ENCODE measurements around the gene NPRL2.

The NPRL2 gene

DNA sequence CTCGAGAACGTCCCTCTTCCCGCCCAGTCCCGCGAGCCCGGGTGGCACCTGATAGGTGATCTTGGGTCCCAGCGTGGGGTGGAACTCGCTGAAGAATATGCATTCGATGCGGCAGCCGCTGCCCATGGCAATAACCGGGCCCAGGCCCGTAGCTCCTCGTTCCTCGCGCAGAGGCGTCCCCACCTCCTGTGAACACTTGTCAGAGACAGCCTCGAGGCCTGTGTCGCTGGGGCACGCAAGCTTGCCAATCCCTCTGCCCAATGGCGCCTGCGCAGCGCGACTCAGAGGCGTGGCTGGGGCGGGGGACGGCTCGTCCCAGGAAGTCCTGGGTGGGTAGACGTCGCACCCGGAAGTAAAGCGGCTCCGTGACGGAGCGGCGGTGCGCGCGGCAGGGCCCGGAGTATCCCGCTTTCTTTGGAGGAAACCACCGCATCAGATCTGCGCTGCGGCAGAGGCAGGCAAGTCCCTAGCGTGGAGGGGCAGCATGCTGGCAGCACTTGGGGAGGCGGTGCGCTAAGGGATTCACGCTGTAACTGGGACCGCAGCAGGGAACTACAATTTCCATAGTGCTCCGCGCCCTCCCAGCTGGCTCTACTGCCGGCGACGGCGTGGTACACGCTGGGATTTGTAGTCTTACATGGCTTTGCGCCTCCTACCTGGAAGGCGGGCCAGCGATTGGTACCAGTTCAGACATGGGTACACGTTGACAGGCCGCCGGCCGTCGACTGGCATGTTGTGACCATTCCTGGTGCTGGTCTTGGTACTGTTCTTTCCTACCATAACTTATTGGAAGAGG, at the start of gene NPRL2, which contains the start of gene CYB561D2:
Gene NPRL2, minus strand, starts transcription at position 249 of the 796 bp plus-strand sequence. Its CDS starts 123 bp downstream, at position 126.
Gene CYB561D2, plus strand, starts transcription at position 336 of the 796 bp plus-strand sequence. CDS start 572 bp downstream, outside the sequence.
- DNase-seq: peak; percentile 99

DNA sequence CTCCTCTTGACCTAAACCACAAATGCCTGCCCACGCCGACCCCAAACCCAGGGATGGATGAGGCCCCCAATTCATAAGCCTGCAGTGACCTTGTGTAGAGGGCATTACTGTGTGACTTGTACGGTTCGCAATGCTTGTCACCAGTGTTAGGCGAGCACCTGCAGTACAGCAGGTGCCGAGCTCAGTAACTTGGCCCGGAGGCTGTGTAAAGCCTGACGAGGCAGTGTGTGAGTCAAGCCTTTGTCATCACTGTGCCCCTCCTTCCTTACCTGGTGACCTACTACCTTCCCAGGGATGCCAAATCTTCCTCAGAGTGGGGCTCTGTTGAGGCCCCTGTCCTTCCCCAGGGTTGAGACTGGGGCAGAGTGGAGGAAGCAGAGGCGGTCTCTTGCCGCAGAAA, 45.9 kb upstream of the NPRL2 start:
- DNase-seq: no peak

DNA sequence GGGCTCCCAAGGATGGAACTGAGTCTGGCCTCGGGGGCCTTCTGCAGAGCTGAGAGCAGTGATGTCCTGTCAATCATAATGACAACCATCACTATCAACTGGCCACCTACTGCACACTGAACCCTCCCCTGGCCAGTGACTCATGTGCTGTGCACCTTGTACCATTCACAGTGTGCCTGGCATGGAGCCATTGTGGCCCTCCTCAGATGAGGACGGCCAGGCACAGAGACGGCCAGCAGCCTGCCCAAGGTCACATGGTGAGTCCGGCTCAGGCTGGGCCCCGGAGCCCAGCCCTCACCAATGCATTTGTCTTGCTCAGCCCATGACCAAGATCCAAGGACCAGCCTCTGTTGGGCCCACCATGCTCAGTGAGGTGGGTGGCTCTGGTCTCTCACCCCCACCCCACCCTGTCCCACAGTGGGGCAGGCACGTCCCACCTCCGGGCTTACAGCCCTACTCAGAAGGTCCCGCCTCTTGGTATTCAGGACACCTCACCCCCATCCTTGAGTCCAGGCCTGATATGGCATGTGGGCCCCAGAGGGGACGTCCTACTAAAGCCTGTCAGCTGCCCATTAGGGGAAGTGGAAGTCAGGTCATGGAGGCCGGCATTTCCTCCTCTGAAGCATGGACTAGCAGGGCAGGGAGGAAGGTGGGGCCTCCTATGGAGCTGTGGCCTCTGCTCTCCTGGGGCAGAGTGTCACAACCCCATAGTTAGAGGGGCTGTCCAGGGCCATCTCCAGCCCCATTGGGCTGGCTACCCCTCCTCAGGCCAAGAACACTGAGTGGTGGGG, 44.7 kb upstream of the NPRL2 start:
- no peak for DNase-seq

DNA sequence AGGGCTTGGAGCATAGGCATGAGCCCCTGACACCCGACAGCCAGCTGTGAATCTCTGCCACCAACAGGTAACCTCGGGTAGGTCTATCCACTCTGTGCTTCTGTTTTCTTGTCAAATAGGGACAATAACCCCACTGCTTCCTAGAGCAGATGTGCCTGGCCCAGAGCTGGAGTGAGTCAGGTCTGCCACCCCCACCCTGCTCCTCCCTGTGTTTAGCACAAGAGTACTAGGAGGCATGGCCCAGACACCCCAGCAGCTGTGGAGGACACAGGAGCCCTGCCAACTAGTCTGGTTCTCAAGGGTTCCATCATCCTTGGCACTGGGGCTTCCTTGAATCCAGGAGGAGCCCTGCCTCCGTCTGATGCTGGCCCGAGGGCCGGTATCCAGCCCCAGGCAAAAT, 42.5 kb upstream of the NPRL2 start:
- no peak for DNase-seq

GRCh38 chr3:50392101-50392715, 41.6 kb upstream of the NPRL2 start:
- DNase-seq: no peak

GRCh38 chr3:50390508-50391224, 40.1 kb upstream of the NPRL2 start:
- no peak for DNase-seq

DNA sequence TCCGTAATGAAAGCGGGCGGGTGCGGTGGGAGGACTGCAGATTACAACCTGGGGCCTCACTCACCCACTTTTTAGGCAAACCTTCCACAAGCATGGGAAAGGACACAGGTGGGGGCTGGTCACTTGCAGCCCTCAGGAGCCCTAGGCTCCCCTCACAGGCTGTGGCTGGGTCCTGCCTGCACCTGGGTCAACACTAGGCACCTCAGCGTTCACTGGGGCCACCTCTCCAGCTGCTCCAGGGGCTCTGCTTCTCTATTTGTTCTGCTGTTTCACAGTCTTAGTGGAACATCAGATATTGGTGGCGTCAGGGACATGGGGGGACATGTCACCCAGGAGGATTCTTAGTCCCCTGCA, 38.8 kb upstream of the NPRL2 start:
- no peak for DNase-seq

DNA sequence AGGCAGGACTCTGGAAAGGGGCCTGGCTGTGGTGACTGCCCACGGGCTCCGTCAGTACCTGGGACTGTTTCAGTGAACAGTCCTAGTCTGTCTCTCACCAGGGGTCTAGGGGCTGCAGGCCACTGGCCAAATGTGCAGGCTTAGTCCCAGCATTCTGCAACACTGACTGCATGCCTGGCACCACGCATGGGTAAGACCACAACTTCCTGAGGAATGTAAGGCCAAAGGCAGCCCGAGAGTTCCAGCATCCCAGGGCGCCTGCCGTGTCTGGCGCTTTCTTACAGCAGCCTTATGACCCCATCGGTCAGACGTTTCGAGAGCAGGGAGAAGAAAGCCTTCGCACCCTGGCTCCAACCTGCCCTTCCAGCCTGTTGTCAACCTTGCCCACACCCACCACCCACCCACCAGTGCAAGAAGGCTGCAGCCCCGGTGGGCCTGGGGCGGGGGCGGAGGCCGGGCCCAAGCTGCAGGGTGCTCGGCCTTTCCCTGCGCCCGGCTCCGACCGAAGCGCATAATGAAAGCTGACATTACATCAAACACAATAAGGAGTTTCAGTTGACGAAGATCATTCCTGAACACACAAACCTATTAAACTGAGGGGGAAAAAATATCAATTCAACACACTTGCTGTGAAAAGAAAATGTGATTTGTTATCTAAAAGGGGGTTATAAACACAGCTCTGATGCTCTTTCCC, 38.3 kb upstream of the NPRL2 start:
- no peak for DNase-seq

GRCh38 chr3:50388016-50388719, 37.6 kb upstream of the NPRL2 start:
- no peak for DNase-seq

DNA sequence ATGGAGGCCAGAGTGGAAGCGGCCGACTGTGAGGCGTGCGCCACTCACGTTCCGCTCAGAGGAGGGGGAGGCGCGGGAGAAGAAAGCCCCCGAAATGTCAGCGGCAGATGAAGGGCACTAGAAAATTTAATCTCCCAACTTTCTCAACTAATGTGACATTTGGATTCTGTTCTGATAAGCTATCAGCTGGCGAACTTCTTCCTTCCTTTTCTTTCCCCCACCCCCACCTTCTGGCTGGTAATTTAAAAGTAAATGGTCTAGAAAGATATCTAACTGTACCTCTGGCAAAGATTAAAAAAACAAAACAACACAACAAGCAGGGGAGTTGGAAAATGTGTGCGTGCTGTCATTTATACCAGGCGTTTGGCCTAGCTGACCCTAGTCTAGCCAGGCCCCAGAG, 35.2 kb upstream of the NPRL2 start:
- DNase-seq: no peak

GRCh38 chr3:50383750-50384149, 33.2 kb upstream of the NPRL2 start:
- DNase-seq: no peak

GRCh38 chr3:50382722-50383121, 32.1 kb upstream of the NPRL2 start:
- DNase-seq: no peak

DNA sequence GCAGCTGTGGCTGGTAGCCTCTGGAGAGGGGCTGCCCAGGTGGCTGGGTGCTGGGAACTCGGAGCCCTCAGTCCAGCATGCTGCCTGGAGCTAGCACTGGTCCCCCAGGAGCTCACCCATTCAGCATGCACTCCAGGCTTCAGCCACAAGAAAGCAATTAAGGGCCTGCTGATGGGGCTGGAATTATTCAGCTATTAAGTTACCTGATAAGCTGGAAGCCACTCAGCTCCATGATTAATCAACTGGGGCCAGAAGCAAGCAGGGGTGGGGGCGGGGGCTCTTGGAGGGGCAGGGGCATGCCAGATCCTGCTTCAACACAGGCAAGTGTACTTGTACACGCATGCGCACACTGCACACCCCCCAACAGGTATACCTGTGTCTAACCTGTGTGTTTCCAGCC, 30.8 kb upstream of the NPRL2 start:
- no peak for DNase-seq

- DNase-seq: no peak
Measured at GRCh38 chr3:50380405-50381085, 30.0 kb upstream of the NPRL2 start.

DNA sequence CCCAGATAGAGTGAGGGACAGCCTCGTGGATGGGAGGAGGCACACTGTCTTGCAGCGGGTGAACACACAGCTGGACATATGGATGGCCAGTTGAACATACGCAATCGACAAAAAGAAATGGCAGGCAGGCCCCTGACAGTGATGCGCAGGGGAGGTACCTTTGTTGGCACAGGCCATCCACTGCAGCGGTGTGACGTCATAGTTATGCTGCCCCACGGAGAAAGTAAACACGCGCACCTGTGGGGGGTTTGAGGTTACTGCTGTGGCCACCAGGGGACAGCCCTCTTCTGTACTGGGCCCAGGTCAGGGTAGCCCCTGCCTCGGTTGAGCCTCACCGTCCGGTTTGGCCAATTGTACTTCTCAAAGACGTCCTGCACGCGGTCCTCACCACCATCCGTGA, 28.2 kb upstream of the NPRL2 start:
- DNase-seq: no peak

DNA sequence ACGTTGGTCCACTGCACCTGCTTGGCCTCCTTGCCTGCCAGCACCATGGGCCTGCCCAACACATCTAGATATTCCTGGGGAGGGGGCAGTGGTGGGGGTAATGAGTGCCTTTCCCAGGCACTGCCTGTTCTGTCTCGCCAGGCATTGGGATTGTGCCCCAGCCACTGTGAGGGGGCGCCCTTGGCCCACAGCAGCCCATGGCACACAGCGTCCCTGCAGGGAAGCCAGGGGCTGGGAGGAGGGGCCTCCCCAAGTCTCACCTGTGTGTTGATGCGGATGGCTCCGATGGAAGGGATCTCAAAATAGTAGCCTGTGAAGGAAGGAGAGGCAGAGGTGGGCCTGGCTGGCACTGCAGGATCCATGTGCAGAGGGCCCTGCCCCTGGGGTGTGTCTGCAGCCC, 27.4 kb upstream of the NPRL2 start:
- DNase-seq: no peak

DNA sequence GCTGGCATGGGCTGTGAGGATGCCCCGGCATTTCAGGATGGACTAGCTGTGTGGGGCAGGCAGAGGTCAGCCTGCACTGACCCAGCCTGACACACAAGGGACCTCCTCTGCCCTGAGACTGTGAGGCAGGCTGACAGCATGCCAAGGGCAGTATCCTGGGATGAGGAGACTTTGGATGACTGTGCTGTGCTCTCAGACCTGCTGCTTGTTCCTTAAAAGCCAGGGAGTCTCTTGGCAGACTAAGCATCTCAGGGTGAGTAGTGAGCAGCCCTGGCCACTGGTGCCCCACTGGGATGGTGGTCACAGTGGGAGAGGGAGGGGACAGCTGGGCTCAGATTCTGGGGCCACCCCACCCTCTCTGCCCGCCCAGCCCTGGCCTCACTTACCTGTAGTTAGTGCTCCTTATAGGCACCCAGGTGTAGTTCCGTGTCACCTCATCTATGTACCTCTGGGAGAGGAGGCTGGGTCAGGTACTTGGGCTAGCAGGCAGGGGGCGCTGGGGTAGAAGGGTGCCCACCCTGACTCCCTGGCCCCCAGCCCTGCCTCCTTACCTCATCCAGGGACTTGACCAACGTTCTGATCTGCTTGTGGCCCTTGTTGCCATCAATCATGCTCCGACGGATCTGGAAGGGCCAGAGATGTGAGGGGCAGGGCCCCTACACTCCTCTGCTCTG, 24.8 kb upstream of the NPRL2 start:
- DNase-seq: no peak

DNA sequence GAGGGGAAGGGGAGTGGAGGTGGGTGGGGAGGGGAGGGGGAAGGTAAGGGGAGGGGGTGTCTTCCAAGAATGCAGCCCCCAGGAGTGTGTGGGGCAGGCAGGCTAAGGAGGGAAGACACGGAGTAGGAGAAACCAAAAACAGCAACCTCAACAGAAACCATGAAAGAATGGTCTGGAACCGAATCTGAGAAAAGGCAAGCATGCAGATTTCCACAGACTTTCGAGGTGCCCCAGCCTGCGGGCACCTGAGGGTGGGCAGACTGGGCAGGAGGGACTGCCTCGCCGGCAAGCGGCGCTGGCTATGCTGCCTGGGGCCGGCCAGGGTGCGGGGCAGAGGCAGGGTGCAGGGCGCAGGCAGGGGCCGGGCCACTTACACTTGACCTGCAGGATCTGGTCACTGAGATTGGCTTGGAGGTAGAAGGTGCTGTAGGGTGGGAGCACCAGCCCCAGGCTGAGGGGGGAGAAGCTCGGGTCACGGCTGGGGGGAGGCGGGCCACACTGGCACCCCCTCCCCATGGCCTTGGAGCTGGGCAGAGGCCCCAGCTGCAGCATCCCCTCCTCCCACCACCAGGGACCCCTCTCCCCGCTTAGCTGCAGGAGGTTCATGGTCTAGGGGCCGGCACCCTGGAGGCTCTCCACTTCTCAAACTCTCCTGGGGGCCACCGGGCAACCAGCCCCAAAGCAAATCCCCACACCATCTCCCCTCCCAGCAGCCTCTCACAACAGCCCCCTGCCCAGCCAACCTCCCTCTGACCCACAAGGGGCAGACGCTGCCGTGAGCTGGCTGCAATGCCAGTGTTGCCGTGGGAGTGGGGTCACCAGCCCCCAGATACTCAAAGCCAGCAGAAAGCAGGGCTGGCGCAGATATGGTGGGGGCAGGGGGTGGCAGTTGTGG, 24.0 kb upstream of the NPRL2 start:
- no peak for DNase-seq

Measured in activated CD8-positive, alpha-beta memory T cell treated with anti-CD3 and anti-CD28 coated beads, Interleukin-2, amount 50 U/mL, for 4 hours (primary cell).